GM21576 (cell line): ENCODE results near the gene FSTL4.

Source experiments
- ATAC-seq: cut with Tn5 transposase; IDR thresholded peaks from one replicate; pipeline ENCODE4 v1.9.1; 2021; ENCODE audit warnings: mild to moderate bottlenecking, moderate library complexity; ENCODE audit not compliant: unreplicated experiment

FSTL4 gene

GRCh38 chr5:133612249-133612860, at the start of gene FSTL4:
Gene FSTL4, minus strand, starts transcription at chr5:133612541.
- ATAC-seq: no peak

GRCh38 chr5:133661389-133661788, 49.0 kb upstream of the FSTL4 start:
- ATAC-seq: no peak

GRCh38 chr5:133658327-133658726, 46.0 kb upstream of the FSTL4 start:
- ATAC-seq: no peak

- ATAC-seq: no peak
Measured at GRCh38 chr5:133657036-133657435, 44.7 kb upstream of the FSTL4 start.

- ATAC-seq: no peak
Measured at GRCh38 chr5:133655966-133656365, 43.6 kb upstream of the FSTL4 start.

GRCh38 chr5:133653760-133654049, 41.4 kb upstream of the FSTL4 start:
- ATAC-seq: no peak

- ATAC-seq: no peak
Measured at GRCh38 chr5:133652951-133653759, 40.8 kb upstream of the FSTL4 start.

GRCh38 chr5:133644000-133644865, 31.9 kb upstream of the FSTL4 start:
- ATAC-seq: no peak

- no peak for ATAC-seq
Measured at GRCh38 chr5:133643365-133643764, 31.0 kb upstream of the FSTL4 start.

- no peak for ATAC-seq
Measured at GRCh38 chr5:133642153-133642722, 29.9 kb upstream of the FSTL4 start.

- ATAC-seq: no peak
Measured at GRCh38 chr5:133641683-133642082, 29.3 kb upstream of the FSTL4 start.

- no peak for ATAC-seq
Measured at GRCh38 chr5:133639850-133640528, 27.6 kb upstream of the FSTL4 start.

- ATAC-seq: no peak
Measured at GRCh38 chr5:133638436-133638835, 26.1 kb upstream of the FSTL4 start.

GRCh38 chr5:133637206-133637605, 24.9 kb upstream of the FSTL4 start:
- no peak for ATAC-seq

GRCh38 chr5:133635051-133635450, 22.7 kb upstream of the FSTL4 start:
- no peak for ATAC-seq

- ATAC-seq: no peak
Measured at GRCh38 chr5:133627180-133627579, 14.8 kb upstream of the FSTL4 start.

- no peak for ATAC-seq
Measured at GRCh38 chr5:133624316-133624715, 12.0 kb upstream of the FSTL4 start.

GRCh38 chr5:133618141-133618540, 5.8 kb upstream of the FSTL4 start:
- no peak for ATAC-seq

GRCh38 chr5:133613743-133614142, 1.4 kb upstream of the FSTL4 start:
- ATAC-seq: no peak

GRCh38 chr5:133613184-133613583, 843 bp upstream of the FSTL4 start:
- ATAC-seq: no peak
